Coronary artery (tissue), 2 donors: ENCODE measurements around the gene EXOC3.

Experiments
- DNase-seq: peaks from one replicate; pipeline ENCODE4 v3.0.0-alpha.2; 2017; ENCODE audit warnings: low spot score
- H3K27ac ChIP-seq, 2 donors: fragments of 200-600 bp; sonication (generic); one replicate each; pipeline ENCODE4 v1.5.1; 2016 to 2019
- H3K4me3 ChIP-seq: fragments of 200-600 bp; sonication (generic); 2 replicates; pipeline ENCODE4 v1.5.1; 2016; ENCODE audit warnings: mild to moderate bottlenecking, moderate library complexity
- TF ChIP-seq, protein P1 (sequence below): fragments of 200-600 bp; sonication (generic); IDR thresholded peaks from one replicate; pipeline ENCODE4 v1.5.1; 2019; ENCODE audit warnings: antibody characterized with exemption

Gene EXOC3

DNA sequence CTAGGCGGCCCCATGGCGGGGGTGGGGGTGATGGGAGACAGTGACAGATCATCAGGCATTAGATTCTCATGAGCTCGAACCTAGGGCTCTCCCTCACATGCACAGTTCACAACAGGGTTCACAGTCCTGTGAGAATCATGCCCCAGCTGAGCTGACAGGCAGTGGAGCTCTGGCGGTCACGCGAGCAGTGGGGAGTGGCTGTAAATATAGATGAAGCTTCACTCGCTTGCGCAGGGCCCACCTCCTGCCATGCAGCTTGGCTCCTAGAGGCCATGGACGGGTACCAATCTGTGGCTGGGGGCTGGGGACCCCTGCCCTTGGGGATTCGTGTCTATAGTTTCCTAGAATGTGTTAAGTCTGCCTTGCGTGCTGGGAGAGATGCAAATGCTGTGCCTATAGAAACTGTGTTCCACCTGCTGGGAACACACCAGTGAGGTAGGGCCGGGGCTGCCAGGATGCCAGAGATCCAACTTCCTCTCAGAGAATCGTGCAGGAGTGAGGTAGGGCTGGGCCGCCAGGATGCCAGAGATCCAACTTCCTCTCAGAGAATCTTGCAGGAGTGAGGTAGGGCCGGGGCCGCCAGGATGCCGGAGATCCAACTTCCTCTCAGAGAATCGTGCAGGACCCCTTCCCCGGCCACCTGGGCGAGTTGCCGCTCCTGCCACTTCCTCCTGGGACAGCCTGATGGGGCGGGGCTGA is 14.1 kb upstream of the EXOC3 start:
- TF ChIP-seq, protein P1, sequence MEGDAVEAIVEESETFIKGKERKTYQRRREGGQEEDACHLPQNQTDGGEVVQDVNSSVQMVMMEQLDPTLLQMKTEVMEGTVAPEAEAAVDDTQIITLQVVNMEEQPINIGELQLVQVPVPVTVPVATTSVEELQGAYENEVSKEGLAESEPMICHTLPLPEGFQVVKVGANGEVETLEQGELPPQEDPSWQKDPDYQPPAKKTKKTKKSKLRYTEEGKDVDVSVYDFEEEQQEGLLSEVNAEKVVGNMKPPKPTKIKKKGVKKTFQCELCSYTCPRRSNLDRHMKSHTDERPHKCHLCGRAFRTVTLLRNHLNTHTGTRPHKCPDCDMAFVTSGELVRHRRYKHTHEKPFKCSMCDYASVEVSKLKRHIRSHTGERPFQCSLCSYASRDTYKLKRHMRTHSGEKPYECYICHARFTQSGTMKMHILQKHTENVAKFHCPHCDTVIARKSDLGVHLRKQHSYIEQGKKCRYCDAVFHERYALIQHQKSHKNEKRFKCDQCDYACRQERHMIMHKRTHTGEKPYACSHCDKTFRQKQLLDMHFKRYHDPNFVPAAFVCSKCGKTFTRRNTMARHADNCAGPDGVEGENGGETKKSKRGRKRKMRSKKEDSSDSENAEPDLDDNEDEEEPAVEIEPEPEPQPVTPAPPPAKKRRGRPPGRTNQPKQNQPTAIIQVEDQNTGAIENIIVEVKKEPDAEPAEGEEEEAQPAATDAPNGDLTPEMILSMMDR = no peak
- no peak for DNase-seq
- H3K4me3 ChIP-seq = no peak overlapping the region
- no peak overlapping the region for H3K27ac ChIP-seq

DNA sequence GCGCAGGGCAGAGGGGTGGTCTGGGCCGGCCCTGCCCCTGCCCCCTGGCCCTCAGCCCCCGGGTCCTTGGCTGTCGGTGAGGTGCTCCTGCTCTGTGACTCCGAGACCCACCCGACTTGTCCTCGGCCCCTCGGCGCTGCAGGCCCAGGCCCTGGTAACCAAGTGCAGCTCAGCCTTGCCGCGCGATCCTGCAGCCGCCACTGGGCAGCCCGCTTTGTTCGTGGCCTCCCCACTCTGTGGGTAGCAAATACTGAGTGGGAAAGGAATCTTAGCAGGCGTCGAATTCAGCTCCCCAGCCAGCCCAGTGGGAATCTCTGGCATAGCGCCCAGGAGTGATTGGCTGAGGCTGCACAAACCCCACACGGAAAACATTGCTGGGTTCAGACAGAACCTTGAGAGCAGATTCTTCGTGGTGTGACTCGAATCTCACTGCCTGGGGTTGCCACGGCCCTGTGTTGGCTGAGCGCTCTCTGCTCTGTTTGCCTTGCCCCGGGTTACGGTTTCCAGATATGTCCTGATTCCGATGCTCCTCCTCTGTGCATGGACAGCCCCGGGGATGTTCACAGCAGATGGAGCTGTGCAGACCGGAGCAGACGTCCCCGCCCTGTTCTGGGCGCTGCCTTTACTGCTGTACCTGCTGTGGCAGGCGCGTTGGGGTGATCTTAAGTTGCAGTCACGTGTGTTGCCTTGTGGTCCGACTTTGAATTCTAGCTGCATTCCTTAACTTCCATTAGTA is 13.4 kb upstream of the EXOC3 start:
- no peak for DNase-seq

DNA sequence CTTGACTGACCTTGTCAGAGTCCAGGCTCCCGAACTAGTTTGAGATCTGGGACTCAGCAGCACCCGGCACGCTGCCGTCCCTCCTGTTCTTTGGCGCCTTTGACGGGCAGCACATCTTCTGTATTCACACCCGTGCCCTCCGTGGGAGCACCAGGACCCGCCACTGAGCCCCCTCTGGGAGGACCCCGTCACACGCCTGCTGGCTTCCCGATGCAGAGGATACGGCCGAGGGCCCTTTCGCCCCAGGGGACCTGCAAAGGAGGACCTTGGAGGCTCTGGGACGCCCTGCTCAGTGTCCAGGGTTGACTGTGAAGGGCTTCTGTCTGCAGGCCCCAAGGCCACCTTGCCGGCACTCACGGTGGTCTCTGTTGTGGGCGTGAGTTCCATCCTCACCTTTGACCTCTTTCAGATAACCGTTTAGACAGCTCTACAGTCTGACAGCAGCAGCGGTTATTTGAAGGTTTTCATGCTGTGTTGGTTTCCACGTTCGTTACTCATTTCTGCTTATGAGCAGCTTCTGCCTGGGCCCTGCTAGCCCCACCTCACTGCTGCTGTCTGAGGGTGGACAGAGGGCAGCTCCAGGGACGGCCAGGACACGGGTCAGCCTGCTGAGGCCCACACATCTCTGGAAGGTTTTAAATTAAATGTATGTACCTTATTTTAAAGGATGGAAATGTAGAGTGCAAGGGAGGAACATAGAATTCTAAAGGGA is 12.6 kb upstream of the EXOC3 start:
- no peak overlapping the region for H3K27ac ChIP-seq

More for the DNA sequence above, 13.4 kb upstream of the EXOC3 start:
- Histone ChIP-seq H3K4me3 (no peak overlapping the region), H3K27ac (no peak overlapping the region)
- TF ChIP-seq, protein P1 = no peak

DNA sequence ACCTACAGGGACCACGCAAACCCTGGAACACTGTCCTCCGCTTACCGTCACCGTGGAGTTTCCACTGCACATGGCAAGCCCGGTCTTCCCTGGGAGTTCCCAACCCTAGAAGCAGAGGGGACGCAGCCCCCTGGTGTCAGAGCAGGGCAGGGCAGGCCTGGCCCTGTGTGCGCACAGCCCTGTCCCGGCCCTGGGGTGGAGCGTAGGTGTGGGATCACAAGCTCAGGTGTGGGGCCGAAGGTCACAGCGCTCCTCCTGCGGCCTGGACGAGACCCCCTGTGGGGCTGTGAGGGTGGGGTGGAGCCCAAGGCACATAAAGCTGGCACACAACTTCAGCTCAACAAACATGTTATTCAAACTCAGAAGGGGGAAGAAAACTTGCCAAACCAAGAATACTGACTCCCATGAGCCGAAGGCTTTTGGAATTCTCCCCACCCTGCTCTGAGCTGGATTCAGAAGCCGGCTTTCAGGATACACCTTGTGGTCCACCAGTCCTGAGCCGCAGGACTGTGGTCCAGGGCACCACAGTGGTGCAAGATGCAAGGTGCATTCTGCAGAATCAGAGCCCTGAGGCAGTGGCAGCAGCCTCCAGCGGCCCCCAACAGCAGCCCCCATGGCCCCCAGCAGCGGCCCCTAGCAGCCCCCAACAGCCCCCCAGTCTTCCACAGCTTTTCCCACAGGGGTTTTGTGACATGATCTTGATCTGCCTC is 11.8 kb upstream of the EXOC3 start:
- Histone ChIP-seq H3K4me3 (no peak overlapping the region), H3K27ac (no peak overlapping the region)
- TF ChIP-seq, protein P1 = peak; percentile 46
- DNase-seq = peak; percentile 71

More for the DNA sequence above, 12.6 kb upstream of the EXOC3 start:
- TF ChIP-seq, protein P1 = no peak
- H3K4me3 ChIP-seq = no peak overlapping the region
- DNase-seq = no peak

DNA sequence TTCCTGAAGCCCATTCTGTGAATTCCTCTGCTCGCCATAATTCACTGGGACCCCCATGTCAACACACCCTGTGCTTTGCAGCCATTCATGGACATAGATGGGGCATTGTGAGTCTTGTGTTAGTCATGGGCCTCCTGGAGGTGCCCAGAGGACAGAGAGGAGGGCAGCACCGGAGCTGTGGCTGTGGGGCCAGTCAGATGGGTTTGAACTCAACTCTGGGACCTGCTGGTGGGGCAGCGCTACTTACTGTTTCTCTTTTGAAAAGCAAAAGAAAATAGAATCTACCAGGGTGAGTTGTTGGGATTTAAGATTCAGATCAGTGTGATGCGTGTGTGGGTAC is 11.3 kb upstream of the EXOC3 start:
- Histone ChIP-seq H3K27ac (no peak overlapping the region), H3K4me3 (no peak overlapping the region)
- no peak for DNase-seq
- TF ChIP-seq, protein P1 = no peak

DNA sequence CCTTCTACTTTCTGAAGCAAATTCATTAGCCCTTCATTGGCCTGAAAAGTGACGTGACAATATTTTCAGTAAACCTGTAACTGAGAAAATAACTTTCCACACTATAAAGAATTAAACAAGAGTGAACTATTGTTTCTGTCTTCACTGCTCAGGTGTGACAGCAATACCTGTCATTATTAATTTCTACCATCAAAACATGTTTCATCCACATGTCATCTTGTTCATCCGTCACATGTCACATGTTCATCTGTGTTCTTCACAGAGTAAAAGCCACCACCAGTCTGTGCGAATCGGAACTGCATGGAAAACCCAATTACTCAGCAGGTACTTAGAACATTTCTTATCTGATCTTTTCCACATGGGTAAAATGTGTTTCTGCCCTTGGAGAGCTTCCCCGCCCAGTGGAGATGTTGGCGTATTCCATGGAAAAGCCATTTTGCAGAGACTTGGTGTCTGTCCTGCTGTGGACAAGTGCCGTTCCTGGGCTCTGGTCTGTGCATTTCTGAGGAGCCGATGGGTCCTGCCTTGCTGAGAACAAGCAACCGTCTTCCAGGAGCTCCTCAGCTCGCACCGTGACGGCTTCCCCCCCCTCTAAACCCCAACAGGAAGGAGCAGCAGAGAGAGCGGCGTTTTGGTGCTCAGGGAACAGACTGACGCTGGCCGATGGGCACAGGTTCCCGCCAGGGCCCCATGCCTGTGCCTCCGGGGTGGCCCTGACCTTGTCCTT is 10.6 kb upstream of the EXOC3 start:
- H3K27ac ChIP-seq = no peak overlapping the region
- TF ChIP-seq, protein P1 = no peak
- DNase-seq = no peak
- no peak overlapping the region for H3K4me3 ChIP-seq
